ENCODE data around the gene LRBA. TPM values are rescaled to one million over a fixed set of nuclear protein-coding genes. Genes with fewer than 3 reads are reported as not detected.

Gene LRBA
- polyA plus RNA-seq, 1 of the 3 experiments (the other 2 are of a cell fraction): 11.4 TPM

- no peaks in the 10 kb centered on the region for H3K9me3 ChIP-seq
- H3F3A ChIP-seq (replicated peaks; ENCODE audit: insufficient read depth): peaks cover 3% of the 10 kb centered on the region
- H3K9me2 ChIP-seq: no peaks in the 10 kb centered on the region
- H3K27ac ChIP-seq (ENCODE audit: low read depth in 2 of 2, low read length in 1 of 2): no peak overlapping the region
- TF ChIP-seq TAF1 (IDR thresholded peaks at IDR 0.05; ENCODE audit: borderline replicate concordance, low read depth, low read length) (no peak), ELF1 (IDR thresholded peaks at IDR 0.05) (no peak), REST (IDR thresholded peaks at IDR 0.05; ENCODE audit: low read depth, low read length) (no peak), FOXJ3 (CRISPR knock-in tag; IDR thresholded peaks at IDR 0.05) (no peak), FOXM1 (IDR thresholded peaks at IDR 0.05; ENCODE audit: low read depth) (no peak), TCF12 (IDR thresholded peaks at IDR 0.05) (no peak), POLR2AphosphoS5 (IDR thresholded peaks at IDR 0.05; ENCODE audit: low read depth, low read length) (no peak), USF1 (IDR thresholded peaks at IDR 0.05; ENCODE audit: borderline replicate concordance, low read depth) (no peak), RCOR1 (IDR thresholded peaks at IDR 0.05; ENCODE audit: low read length) (no peak), MEF2A (IDR thresholded peaks at IDR 0.05; ENCODE audit: borderline replicate concordance, low read depth) (no peak), CHD2 (IDR thresholded peaks at IDR 0.05; ENCODE audit: low read length, partially characterized antibody) (no peak), ZBTB33 (IDR thresholded peaks at IDR 0.05; ENCODE audit: borderline replicate concordance, low read depth) (no peak), FOSL2 (IDR thresholded peaks at IDR 0.05; ENCODE audit: borderline replicate concordance, low read depth) (no peak), NFIC (IDR thresholded peaks at IDR 0.05; ENCODE audit: borderline replicate concordance) (no peak), JUND (IDR thresholded peaks at IDR 0.05) (no peak), TEAD4 (IDR thresholded peaks at IDR 0.05; ENCODE audit: borderline replicate concordance, insufficient read depth) (no peak), SMC3 (IDR thresholded peaks at IDR 0.05; ENCODE audit: low read depth, low read length) (no peak), SIN3A (IDR thresholded peaks at IDR 0.05; ENCODE audit: borderline replicate concordance, low read depth, low read length) (no peak), GABPA (IDR thresholded peaks at IDR 0.05; ENCODE audit: low read depth) (no peak), NRF1 (IDR thresholded peaks at IDR 0.05; ENCODE audit: low read depth, low read length) (no peak)
- DNase-seq: no peak
- H3K4me1 ChIP-seq (ENCODE audit: control insufficient read depth in 1 of 2, insufficient read depth in 2 of 2, low read depth in 1 of 2, low read length in 1 of 2): peaks cover 0 to 4% of the 10 kb centered on the region in 2 experiments; a peak in 3 of 4 replicates
- H3K4me3 ChIP-seq (ENCODE audit: low read depth in 2 of 2, low read length in 1 of 2): no peak overlapping the region
- no peaks in the 10 kb centered on the region for H4K20me1 ChIP-seq (ENCODE audit: insufficient read depth)
- ChIA-PET CTCF (interaction anchor here (0.6 kb wide), 1 partner anchor 482 kb away, joined by 3 read pairs; no protein-coding TSS in a partner anchor), POLR2A (no interaction called here)
- no peak overlapping the region for H3K4me2 ChIP-seq
- no peak overlapping the region for H3K9ac ChIP-seq
- H3K36me3 ChIP-seq (replicated peaks in 1 of 2; ENCODE audit: control insufficient read depth in 1 of 2, insufficient read depth in 2 of 2, low read length in 1 of 2): no peaks in the 10 kb centered on the region
- no peaks in the 10 kb centered on the region for H3K79me2 ChIP-seq (ENCODE audit: insufficient read depth)
- no peaks in the 10 kb centered on the region for H3K27me3 ChIP-seq (ENCODE audit: insufficient read depth)
- no peak overlapping the region for H2AFZ ChIP-seq (ENCODE audit: low read depth)
Observed at GRCh38 chr4:150332961-150333360, 682.1 kb downstream of the LRBA start.

Measured in SK-N-SH (cell line).